ENCODE data around the gene RTN3. TPM values are rescaled to one million over a fixed set of nuclear protein-coding genes. Genes with fewer than 3 reads are reported as not detected.
A peak's percentile ranks its signal among the peaks of the same experiment; 100 is the strongest.

RTN3 gene
- total RNA-seq, 1 experiment from 2014 or later, result 95.0 TPM

- POLR2A ChIA-PET, result interaction anchor here (4.3 kb wide), 1 partner anchor 9 kb away, joined by 24 read pairs; the partner anchor contains the start of gene RTN3
- intact Hi-C loops (cut with micrococcal nuclease), result no loop called here
Observed at GRCh38 chr11:63672936-63673539, 8.3 kb upstream of the RTN3 start.

GRCh38 chr11:63673579-63673978 is 7.7 kb upstream of the RTN3 start:
- H3K9me2 ChIP-seq (ENCODE audit: insufficient read depth), result no peaks in the 10 kb centered on the region
- ChIA-PET RAD21 (ENCODE audit: low non-redundant PET in 1 of 2, low total read pairs in 2 of 2, uncharacterized antibody in 2 of 2, unreplicated experiment in 2 of 2) (no interaction called here), POLR2A (interaction anchor here (4.3 kb wide), 1 partner anchor 8 kb away, joined by 24 read pairs; the partner anchor contains the start of gene RTN3), CTCF (no interaction called here)
- no peak overlapping the region for H3K4me2 ChIP-seq (ENCODE audit: low read length)
- peaks cover 13 to 34% of the 10 kb centered on the region in 2 experiments for H3K4me1 ChIP-seq (ENCODE audit: control insufficient read depth in 1 of 2, insufficient read depth in 2 of 2, low read length in 2 of 2)
- intact Hi-C loops (cut with micrococcal nuclease), result no loop called here
- DNase-seq (ENCODE audit: low read depth, low spot score), result no peak
- H4K20me1 ChIP-seq (ENCODE audit: insufficient read depth), result no peaks in the 10 kb centered on the region
- TF ChIP-seq REST (IDR thresholded peaks at IDR 0.05; ENCODE audit: low read depth) (no peak), SP1 (IDR thresholded peaks at IDR 0.05; ENCODE audit: low read depth) (no peak), JUND (IDR thresholded peaks at IDR 0.05) (no peak), EGR1 (IDR thresholded peaks at IDR 0.05; ENCODE audit: low read depth) (no peak), POLR2A (IDR thresholded peaks at IDR 0.05; ENCODE audit: borderline replicate concordance, extremely low read depth, insufficient read depth, insufficient read length) (no peak), ZFX (IDR thresholded peaks at IDR 0.05) (no peak), YY1 (IDR thresholded peaks at IDR 0.05; ENCODE audit: extremely low read depth, insufficient replicate concordance, low read depth, low read length) (no peak), ZNF274 (IDR thresholded peaks at IDR 0.05; ENCODE audit: low read depth, low read length) (no peak), EZH2 (IDR thresholded peaks at IDR 0.05) (no peak), TCF7L2 (IDR thresholded peaks at IDR 0.05; ENCODE audit: borderline replicate concordance, extremely low read depth, insufficient read depth, insufficient read length) (no peak), SIN3A (IDR thresholded peaks at IDR 0.05; ENCODE audit: low read depth) (no peak), SRF (IDR thresholded peaks at IDR 0.05; ENCODE audit: low read depth) (no peak), RAD21 (IDR thresholded peaks at IDR 0.05; ENCODE audit: low read depth) (no peak), ZBTB33 (IDR thresholded peaks at IDR 0.05; ENCODE audit: extremely low read depth, insufficient replicate concordance, low read length) (no peak)
- no TSS peak for BruUV-seq (replicated peaks)
- H3K79me2 ChIP-seq (ENCODE audit: insufficient read depth, low read length), result peaks cover 21% of the 10 kb centered on the region
- H2AFZ ChIP-seq (ENCODE audit: low read depth, low read length, poor library complexity, severe bottlenecking), result no peak overlapping the region
- no peak overlapping the region for H3K27ac ChIP-seq (ENCODE audit: low read depth, low read length)
- ATAC-seq, result no peak
- no peak overlapping the region for H3K9ac ChIP-seq (ENCODE audit: low read length)
- H3K36me3 ChIP-seq (ENCODE audit: control insufficient read depth in 1 of 2, insufficient read depth in 2 of 2, low read length in 2 of 2), result no peaks in the 10 kb centered on the region
- H3K4me3 ChIP-seq (replicated peaks in 1 of 2; ENCODE audit: low read depth in 1 of 2, low read length in 2 of 2), result no peak overlapping the region
- no peaks in the 10 kb centered on the region for H3K27me3 ChIP-seq (ENCODE audit: insufficient read depth, low read length)
- H3K9me3 ChIP-seq (ENCODE audit: control insufficient read depth in 1 of 2, insufficient read depth in 1 of 2, low read depth in 1 of 2, low read length in 2 of 2), result no peaks in the 10 kb centered on the region

More at GRCh38 chr11:63672936-63673539, 8.3 kb upstream of the RTN3 start:
- H3K27ac ChIP-seq (ENCODE audit: low read depth, low read length), result no peak overlapping the region
- 0 out of 2 replicates have a peak, but pooled peaks have one; percentile 35 for TF ChIP-seq CEBPB (IDR thresholded peaks at IDR 0.05; ENCODE audit: low read depth)
- TF ChIP-seq RAD21 (IDR thresholded peaks at IDR 0.05; ENCODE audit: low read depth), result no peak
- no peaks in the 10 kb centered on the region for H4K20me1 ChIP-seq (ENCODE audit: insufficient read depth)
- no peaks in the 10 kb centered on the region for H3K9me3 ChIP-seq (ENCODE audit: control insufficient read depth in 1 of 2, insufficient read depth in 1 of 2, low read depth in 1 of 2, low read length in 2 of 2)
- H3K4me1 ChIP-seq (ENCODE audit: control insufficient read depth in 1 of 2, insufficient read depth in 2 of 2, low read length in 2 of 2), result peaks cover 17 to 39% of the 10 kb centered on the region in 2 experiments
- no peak overlapping the region for H3K4me2 ChIP-seq (ENCODE audit: low read length)
- RAD21 ChIA-PET (ENCODE audit: low non-redundant PET in 1 of 2, low total read pairs in 2 of 2, uncharacterized antibody in 2 of 2, unreplicated experiment in 2 of 2), result no interaction called here
- no peaks in the 10 kb centered on the region for H3K36me3 ChIP-seq (ENCODE audit: control insufficient read depth in 1 of 2, insufficient read depth in 2 of 2, low read length in 2 of 2)
- H3K9ac ChIP-seq (ENCODE audit: low read length), result no peak overlapping the region
- no peak overlapping the region for H2AFZ ChIP-seq (ENCODE audit: low read depth, low read length, poor library complexity, severe bottlenecking)
- no TSS peak for BruUV-seq (replicated peaks)
- DNase-seq (ENCODE audit: low read depth, low spot score) (no peak), ATAC-seq (no peak)
- H3K4me3 ChIP-seq (replicated peaks in 1 of 2; ENCODE audit: low read depth in 1 of 2, low read length in 2 of 2), result no peak overlapping the region
- no peaks in the 10 kb centered on the region for H3K9me2 ChIP-seq (ENCODE audit: insufficient read depth)
- peaks cover 26% of the 10 kb centered on the region for H3K79me2 ChIP-seq (ENCODE audit: insufficient read depth, low read length)
- no peaks in the 10 kb centered on the region for H3K27me3 ChIP-seq (ENCODE audit: insufficient read depth, low read length)
- CTCF ChIA-PET, result no interaction called here
